NCI-H2196 treated with DMSO at 0.1 percent for 48 hours (cell line): ENCODE measurements around the gene GP1BB.
A peak's percentile ranks its signal among the peaks of the same experiment; 100 is the strongest.
"Not testable (repeated sequence)": the region's sequence is repeated elsewhere in the genome, so short reads cannot be mapped to it uniquely, and the experiment has no call there.

Experiments used
- DNase-seq: peaks from one replicate; lab custom pipeline; 2025; ENCODE audit not compliant: unreplicated experiment; lab: John Stamatoyannopoulos, UW

The GP1BB gene

GRCh38 chr22:19724927-19725661 is 1.8 kb downstream of the GP1BB start:
- DNase-seq: no peak

- DNase-seq: not testable (repeated sequence)
Observed at GRCh38 chr22:19726064-19726788, 2.9 kb downstream of the GP1BB start.

- no peak for DNase-seq
Observed at GRCh38 chr22:19727310-19728150, 4.2 kb downstream of the GP1BB start.

- DNase-seq: no peak
Observed at GRCh38 chr22:19728271-19728670, 4.9 kb downstream of the GP1BB start.

GRCh38 chr22:19728836-19729235 is 5.5 kb downstream of the GP1BB start:
- DNase-seq: no peak

- no peak for DNase-seq
Observed at GRCh38 chr22:19729507-19729906, 6.2 kb downstream of the GP1BB start.

GRCh38 chr22:19730198-19730597 is 6.9 kb downstream of the GP1BB start:
- DNase-seq: no peak

GRCh38 chr22:19730655-19731360 is 7.5 kb downstream of the GP1BB start:
- peak; percentile 16 for DNase-seq

- no peak for DNase-seq
Observed at GRCh38 chr22:19731361-19732135, 8.2 kb downstream of the GP1BB start.

- no peak for DNase-seq
Observed at GRCh38 chr22:19732403-19733113, 9.2 kb downstream of the GP1BB start.

- no peak for DNase-seq
Observed at GRCh38 chr22:19733755-19734154, 10.4 kb downstream of the GP1BB start.

GRCh38 chr22:19734163-19734562 is 10.8 kb downstream of the GP1BB start:
- DNase-seq: no peak

GRCh38 chr22:19734837-19735382 is 11.6 kb downstream of the GP1BB start:
- no peak for DNase-seq

GRCh38 chr22:19735665-19736510 is 12.5 kb downstream of the GP1BB start:
- DNase-seq: no peak

GRCh38 chr22:19737846-19738663 is 14.7 kb downstream of the GP1BB start:
- no peak for DNase-seq

- DNase-seq: no peak
Observed at GRCh38 chr22:19738664-19739447, 15.5 kb downstream of the GP1BB start.

GRCh38 chr22:19739448-19739895 is 16.1 kb downstream of the GP1BB start:
- no peak for DNase-seq
